Right lung (tissue), 10 donors: ENCODE data around the gene SPDYC. TPM values are rescaled to one million over a fixed set of nuclear protein-coding genes. Genes with fewer than 3 reads are reported as not detected.

ENCODE experiments used
- DNase-seq, 2 donors: peaks; one replicate each; pipeline ENCODE4 v3.0.0-alpha.2; 2013
- long read RNA-seq, 8 donors: transcript quantifications; one replicate each; lab custom pipeline, GENCODE V29; 2026
- polyA plus RNA-seq, 5 donors: library from polyadenylated mRNA; unstranded; fragments of 120-200 nt; gene quantifications; one replicate each; pipeline versions ENCODE4 v1.2.1 to v1.2.3, GENCODE V29; 2013; ENCODE audit warnings: inconsistent platforms in 1 of 5, low replicate concordance in 1 of 5; ENCODE audit not compliant: insufficient read length in 5 of 5, insufficient read depth in 1 of 5

Gene SPDYC, protein sequence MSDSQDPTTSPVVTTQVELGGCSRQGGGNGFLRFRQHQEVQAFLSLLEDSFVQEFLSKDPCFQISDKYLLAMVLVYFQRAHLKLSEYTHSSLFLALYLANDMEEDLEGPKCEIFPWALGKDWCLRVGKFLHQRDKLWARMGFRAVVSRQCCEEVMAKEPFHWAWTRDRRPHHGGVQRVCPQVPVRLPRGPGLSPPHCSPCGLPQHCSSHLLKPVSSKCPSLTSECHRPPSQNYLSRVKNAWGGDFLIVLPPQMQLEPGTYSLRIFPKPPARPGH
- polyA plus RNA-seq, result under 1 TPM in 1 of 5 donors, not detected in 4; 0.10 TPM
- long read RNA-seq, donor 1, result 0 reads
- long read RNA-seq, donor 2, result 0 reads
- long read RNA-seq, donor 3, result 0 reads
- long read RNA-seq, donor 4, result 0 reads
- long read RNA-seq, donor 5, result 0 reads
- long read RNA-seq, donor 6, result 0 reads
- long read RNA-seq, donor 7, partial matches to known transcripts, result 6 of 6 reads
- long read RNA-seq, donor 7, other reads (novel, unspliced or antisense), result 0 of 6 reads
- long read RNA-seq, donor 8, result 0 reads

DNA sequence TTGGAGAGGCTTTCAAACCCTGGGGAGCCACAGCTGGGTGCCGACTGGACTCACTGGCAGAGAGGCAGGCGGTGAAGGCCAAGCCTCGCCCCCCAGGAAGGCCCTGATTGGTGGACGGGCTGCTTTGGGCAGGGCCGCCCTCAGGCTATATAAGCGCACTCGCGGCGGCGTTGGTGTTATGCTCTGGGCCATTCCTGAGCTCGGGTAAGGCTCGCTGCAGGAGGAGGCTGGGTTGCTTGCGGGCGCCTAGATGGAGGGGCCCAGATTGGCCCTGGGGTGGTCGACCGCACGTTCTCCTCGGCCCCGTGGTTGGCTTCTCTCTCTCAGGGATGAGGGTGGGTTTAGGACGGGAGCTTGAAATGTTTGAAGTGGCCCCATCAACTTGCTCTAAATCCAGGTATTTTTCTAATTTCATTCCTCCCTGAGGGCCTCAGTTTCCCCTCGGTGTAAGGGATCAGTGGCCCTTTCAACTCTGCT, at the start of gene SPDYC:
TSS of gene SPDYC (plus strand) at position 176 of the 477 bp plus-strand sequence. CDS start 1,125 bp downstream, outside the sequence.
- DNase-seq, result no peak

DNA sequence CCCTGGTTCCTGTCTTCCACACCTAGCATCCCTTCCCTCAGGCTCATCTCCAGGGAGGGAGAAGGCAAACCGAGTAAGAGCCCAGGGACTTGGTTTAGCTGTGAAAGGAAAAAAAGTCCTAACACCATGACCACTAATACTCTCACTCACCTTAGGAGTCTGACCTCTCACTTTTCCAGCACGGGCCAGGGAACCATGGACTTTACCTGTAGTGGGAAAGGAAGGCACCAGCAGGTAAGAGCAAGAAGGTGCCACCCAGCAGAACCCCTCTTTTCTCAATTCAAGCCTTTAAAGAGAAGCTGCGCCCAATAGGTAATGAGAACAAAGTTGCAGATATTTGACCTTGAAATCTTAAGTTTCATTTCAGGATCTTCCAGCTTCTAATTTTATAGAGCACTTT, 49.2 kb upstream of the SPDYC start:
- no peak for DNase-seq

DNA sequence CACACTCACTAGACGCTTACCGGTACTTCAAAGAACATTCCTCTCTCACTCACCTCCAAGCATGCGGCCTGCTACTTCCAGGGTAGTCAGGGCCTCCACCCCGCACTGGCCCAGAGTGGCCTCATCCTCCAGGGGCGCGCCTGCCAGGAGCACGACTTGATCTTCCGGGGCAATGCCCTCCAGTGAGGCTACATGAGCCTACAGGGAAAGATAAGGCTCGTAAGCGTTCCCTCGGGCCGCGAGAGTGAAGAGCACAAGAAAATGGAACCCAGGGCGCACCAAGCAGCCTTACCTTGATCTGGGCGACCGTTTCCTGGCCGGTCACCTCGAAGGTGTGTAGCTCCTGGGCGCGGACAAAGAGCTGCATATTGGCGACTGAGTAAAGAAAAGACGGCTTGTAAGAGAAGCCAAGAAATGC, 48.6 kb upstream of the SPDYC start:
- DNase-seq, result no peak

DNA sequence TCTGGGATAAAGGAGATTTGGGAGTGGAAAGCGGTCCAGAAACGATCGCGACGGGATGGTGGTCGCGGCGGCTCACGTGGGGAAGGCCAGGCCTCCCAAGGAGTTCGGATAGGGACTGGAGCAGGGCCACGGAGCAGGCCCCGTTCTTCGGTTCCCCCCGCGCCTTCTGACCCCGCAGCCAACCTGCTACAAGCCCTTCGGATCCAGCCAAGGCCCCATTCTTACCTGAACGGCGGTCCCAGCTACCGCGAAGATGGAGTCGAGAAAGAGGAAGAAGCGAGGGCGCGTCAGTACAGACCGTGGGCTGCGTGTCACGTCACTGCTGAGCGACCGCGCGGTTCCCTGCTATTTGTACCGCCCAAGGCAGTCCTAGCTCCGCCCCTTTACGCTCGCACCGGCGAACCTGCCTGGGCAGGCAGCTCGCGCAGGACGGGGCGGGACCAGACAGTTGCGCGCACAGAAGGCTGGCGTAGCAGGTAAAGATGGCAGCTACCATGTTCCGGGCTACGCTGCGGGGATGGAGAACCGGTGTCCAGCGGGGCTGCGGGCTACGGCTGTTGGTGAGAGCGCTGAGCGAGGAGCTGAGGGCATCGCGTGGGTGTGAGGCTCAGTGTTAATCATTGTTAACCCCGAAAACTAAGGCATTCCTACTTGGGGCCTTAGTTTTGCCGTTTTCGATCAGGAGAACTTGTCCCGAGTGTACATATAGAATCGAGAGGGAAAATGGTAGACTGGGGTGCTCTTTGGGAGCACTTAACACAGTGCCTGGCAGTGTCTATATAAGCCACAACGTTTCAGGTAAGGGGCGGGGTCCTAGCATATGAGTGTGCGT, 48.0 kb upstream of the SPDYC start, which contains the start of the genes FAU and MRPL49:
TSS of gene FAU (minus strand) at position 270 of the 832 bp plus-strand sequence. CDS start 321 bp downstream, outside the sequence.
TSS of gene MRPL49 (plus strand) at position 457 of the 832 bp plus-strand sequence. CDS start at position 483, 26 bp downstream.
- peak; percentile 95 to 96 for DNase-seq

DNA sequence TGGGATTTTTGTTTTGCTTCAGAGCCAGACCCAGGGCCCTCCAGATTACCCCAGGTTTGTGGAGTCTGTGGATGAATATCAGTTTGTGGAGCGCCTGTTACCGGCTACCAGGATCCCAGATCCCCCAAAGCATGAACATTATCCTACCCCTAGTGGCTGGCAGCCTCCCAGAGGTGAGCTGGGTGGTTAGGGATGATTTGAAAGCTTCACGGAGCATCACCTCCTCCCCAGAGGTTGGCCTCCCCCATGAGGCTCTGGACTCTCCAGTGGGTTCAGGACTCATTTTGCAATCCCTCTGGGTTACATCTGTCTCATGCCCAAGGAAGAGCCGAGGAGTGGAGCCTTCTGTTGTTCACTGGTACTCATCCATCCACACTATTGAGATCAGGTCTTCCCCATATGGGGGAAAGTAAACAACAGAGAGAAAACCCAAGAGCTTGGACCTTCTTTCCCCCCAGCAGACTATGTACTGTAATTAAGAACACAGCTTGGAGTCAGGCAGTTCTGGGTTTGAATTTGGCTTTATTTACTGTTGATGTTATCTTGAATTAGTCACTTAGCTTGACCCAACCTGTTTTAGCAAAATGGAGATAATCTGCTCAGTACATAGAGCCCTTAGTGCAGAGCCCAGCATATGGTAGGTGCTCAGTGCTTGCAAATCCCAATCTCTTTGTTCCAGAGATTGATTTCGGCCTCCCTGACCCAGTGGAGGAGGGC, 45.4 kb upstream of the SPDYC start:
- no peak for DNase-seq

DNA sequence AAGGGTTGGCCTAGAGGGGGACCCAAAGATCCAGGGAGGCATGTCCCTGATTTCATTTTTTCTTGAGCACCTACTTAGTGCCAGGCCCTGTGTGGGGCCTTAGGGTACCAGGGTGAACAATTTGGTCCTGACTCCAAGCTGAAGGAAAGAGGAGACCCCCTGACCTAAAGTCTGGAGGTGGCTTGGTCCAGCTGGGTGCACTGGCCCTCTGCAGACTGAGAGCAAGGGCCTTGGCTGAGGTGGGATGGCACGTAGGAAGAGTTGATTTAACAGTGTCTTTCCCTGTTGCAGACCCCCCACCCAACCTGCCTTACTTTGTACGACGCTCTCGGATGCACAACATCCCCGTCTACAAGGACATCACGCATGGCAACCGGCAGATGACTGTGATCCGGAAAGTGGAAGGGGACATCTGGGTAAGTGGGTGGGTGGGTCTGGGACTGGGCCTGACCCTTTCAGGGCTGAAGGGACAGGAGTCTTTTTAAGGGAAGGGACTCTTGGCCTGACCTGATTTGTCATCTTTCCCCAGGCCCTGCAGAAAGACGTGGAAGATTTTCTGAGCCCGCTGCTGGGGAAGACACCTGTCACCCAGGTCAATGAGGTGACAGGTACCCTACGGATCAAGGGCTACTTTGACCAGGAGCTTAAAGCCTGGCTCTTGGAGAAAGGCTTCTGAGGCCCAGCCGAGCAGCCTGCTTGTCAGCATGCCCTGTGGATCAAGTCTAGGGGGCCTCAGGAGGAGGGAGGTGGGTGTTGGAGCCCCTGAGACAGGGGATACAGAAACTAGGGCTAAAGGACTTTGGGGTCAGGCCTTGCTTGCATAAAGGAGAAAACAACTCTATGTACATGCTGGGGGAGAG, 44.6 kb upstream of the SPDYC start:
- DNase-seq, result no peak

DNA sequence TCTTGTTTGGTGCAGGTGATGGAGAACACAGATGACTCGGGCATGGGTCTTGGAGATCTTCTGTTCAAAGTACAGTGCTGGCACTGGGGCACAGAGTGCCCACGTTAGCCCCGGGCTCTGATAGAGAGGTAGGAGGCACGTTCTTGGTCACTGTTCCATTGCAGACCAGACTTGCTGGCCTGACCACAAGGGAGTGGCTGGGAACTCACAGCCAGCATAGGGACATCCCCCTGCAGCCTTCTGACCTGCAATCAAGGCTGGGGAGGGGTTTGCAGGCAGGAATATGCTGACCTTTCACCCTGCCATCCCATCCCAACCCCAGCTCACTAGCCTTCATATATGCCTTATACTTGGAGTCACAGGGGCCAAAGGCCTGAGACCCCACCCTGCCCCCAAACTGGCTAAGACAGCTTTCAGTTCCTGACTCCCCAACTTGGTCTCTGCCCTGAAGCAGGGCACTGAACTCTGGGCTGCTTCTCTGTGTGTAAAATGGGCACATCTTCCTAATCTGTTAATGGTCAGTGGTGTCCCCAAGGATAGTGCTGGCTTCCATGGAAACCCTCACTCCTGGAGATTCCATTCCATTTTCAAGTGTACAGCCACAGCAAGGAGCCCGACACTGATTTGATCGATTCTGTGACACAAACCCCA, 43.3 kb upstream of the SPDYC start:
- DNase-seq, result no peak

DNA sequence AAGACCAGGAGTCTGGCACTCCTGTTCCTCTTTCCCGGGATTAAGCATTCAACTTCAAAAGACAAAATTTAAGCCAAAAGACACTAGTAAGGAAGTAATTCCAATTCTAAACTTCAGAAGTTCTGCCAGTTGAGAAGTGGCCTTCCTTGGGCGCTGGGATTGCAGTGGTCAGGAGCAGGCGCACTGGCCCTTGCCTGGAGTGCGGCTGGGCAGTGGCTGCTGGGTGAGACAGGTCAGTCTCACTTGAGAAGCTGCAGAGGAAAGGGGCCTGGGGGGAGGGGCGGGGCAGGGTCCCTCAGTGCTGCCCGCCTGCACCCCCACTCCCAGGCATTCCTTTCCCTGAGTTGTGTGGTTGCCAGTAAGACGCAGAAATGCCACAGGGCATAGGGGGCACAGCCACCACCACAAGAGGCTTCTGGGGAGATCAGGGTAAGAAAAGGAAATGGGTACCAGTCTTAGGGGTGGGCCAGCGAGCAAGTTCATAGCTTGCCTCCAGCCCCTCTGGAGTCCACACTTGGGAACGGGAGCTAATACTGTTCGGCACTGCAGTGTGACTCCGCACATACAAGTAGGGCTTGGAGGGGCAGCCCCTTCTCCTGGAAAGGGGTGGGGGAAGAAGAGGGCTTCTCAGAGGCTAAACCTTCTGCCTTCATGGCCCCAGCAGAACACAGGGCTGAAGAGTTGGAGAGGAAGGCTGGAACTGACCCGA, 42.4 kb upstream of the SPDYC start:
- no peak for DNase-seq

DNA sequence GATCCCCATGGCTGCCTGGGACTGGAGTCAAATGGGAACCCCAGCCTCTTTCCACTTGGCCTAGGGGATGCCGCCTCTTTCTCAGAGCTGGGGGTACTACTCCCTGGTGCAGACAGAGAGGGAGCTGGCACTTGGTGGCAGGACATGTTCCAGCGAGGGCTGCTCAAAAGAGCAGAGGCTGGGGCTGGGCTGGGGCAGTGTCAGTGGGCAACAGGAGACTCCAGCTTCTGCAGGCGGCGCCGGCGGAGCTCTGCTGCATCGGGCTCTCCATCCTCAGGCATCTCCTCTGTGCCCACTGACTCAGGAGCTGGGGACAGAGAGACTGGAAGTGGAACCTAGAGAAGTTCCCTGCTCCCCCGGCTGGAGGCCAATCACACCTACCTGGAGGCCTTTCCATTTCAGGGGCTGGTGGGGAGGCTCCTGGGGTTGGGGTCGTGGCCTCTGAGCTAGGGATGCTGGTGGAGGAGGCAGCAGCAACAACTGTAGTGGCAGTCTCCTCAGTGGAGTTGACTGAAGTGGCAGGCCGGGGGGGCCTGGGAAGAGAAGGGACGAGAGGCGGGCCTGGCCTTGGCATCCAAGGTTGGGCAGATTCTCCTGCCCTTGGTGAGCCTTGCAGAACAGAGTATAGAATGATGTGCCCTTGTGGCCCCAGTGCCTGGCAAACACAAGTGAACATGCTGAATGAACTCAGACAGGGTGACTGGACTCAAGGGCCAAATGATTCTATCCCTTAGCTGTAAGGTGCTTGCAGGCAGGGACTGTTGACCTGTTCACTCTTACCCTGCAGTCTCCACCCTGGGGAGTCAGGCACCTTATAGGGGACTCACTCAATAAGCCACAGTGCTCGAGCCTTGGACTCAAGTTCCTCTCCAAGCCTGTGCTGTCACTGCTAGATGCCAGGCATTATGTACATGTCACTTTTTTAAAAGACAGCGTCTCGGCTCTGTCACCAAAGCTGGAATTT, 41.6 kb upstream of the SPDYC start:
- DNase-seq, result no peak

DNA sequence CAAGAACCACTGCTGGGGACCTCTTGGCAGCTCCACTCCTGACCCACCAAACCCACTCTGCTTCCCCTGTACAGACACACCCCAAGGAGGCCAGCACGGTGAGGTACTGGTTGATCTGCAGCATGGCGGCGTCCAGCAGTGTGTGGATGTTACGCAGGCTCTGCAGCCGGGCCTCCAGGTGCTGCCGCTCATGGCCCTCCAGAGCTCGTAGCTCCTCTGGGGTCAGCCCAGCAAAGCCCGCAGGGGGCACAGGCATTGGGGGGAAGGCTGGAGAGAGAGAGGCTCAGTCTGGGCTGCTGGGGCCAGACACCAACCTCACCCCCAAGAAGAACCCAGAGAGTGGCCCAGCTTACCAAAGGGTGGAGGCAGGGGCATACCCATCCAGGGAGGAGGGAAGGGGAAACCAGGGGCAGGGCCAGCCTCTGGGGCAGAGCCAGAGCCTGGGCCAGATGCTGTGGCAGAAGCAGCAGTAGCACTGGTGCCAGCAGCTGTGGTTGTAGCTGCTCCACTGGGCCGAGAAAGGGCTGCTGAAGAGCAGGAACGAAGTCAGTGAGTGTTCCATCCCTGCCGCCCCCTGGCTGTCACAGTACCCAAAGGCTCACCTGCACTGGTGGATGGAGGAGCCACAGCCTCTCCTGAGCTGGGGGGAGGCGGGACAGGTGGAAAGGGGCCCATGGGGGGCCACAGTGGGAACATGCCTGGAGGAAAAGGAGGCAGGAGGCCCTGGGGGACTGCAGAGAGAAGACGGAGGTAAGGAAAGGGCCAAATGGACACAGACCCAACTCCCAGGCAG, 40.2 kb upstream of the SPDYC start:
- no peak for DNase-seq

DNA sequence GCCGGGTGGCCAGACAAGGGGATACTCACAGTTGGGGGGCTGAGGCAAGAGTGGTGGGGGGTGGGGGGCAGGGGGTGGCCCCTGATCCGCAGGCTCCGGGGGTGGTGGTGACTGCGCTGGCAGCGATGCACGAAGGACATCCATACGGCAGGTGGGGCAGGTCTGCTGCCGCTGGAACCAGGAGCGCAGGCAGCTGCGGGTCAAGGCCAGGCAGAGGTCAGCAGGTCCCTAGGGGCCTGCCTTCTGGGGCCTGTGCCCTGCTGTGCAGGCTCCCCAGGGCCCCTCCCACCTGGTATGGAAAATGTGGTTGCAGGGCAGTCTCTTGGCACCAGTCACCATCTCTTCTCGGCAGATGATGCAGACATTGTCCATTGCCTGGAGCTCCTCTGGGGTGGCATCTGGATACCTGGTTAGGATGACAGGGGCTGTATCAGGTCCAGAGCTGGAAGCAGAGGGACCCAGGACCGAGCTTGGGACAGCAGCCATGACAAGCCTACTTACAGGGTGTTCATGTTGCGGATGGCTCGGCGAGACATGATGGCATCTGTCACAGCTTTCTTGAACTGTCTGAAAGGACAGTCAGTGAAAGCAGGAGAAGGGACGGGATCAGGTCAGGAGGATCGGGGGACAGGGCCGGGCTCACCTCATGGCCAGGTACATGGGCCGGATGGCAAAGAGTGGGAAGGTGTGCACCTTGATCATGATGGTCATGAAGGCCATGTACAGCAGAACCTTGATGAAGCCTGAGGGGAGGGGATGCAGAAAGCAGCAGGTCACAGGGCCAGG, 39.2 kb upstream of the SPDYC start:
- DNase-seq, result no peak

DNA sequence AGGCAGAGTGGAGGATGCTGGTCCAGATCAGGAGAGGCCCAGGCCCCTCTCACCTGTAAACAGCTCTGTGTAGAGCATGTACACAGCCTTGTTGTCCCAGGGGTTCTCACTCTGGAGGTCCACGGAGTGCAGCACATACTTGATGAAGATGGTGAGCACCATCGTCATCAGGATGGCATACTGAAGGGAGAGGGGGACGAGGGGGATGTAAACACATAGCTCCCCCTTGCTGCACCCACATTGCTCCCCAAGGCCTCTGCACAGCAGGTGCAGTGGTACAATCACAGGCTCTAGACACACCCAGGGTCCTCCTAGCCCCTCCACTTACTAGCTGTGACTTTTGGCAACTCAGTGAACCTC, 38.6 kb upstream of the SPDYC start:
- no peak for DNase-seq

DNA sequence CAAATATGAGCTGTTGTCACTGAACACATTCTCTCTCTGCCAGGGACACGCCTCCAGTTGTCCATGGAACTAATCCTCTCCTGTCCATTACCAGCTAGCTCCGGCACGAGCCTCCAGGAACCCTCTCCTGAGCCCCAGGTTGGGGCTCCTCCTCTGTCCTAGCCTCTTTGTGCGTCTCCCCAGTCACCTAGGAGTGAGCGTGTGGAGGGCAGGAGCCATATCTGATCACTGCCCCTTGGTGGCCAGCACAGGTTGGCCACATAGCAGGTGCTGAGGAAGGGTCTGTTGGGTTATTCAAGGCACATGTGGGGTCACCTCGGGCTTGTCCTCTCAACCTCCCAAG, 38.2 kb upstream of the SPDYC start:
- DNase-seq, result no peak

DNA sequence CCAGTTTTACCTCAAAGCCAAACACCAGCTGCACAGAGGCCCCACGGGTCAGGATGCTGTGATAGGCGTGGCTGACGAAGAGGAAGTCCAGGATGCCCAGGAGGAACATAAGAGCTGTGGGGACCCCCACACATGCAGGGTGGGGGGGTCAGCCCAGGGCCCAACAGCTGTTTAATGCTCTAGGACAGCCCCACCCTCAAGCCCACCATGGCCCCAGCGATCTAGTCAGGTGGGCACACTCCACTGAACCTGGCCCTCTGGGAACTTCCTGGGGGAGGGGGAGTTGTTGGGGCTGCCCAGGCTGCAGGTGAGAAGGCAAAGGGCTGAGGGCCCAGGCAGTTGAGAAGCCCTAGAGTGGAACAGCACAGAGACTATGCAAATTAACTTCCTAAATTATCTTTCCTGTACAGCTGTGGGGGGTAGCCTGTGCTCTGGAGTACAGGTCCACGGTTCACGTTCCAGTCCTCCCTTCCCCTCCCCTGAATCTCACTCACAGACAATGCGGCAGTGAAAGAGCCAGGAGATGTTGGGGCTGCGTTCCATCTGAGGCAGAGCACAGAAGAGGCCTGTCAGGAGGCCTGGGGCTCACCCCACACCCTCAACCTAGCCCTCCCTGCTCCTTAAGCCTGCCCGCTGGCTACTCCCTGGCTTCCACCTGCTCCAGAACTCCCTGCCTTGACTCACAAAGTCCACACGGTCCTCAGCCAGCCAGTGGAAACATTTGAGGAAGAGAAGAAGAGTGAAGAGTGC, 37.6 kb upstream of the SPDYC start:
- no peak for DNase-seq

DNA sequence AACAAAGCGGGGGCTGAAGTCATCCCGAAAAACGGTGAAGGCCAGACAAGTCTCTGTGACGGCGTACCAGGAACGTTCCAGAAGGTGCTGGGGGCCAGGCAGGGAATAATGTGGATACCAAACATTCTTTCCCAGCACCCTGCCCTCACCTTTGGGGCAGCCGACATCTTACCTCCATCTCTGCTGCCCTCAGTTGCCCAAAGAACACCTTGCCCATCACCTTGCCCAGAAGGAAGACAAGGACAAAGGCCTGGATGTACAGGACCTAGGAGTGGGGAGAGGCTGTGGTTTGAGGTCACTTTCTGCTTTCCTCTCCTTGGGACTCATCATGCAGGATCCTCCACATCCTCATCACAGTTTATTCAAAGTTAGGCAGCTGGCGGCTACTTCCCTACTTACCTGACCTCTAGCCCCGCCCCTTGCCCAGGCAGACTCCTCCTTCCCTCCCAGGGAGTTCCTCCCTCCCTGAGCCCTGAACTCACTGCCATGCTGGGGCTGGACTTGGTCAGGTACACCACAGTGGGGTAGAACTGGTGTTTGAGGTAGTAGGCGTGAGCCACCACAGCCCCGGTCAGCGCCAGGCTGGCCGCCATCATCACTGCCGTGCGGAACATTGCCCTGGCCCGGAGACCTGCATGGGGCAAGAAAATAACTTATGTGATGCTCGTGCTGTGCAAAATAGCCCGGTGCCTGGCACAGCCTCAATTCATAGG, 36.9 kb upstream of the SPDYC start:
- DNase-seq, result no peak
